Measurements from ENCODE around the gene TECPR2. TPM values are rescaled to one million over a fixed set of nuclear protein-coding genes. Genes with fewer than 3 reads are reported as not detected.

Gene TECPR2
- polyA plus RNA-seq, 1 experiment: 12.4 TPM

GRCh38 chr14:102407258-102407657 is 44.5 kb downstream of the TECPR2 start:
- TF ChIP-seq CTCF (IDR thresholded peaks at IDR 0.05; ENCODE audit: low read depth, low read length): no peak
- Histone ChIP-seq H3K27ac (ENCODE audit: low read depth, low read length) (no peak overlapping the region), H3K9me3 (ENCODE audit: control insufficient read depth, insufficient read depth, low read length) (no peaks in the 10 kb centered on the region), H3K4me3 (ENCODE audit: low read depth, low read length) (no peak overlapping the region), H3K27me3 (ENCODE audit: control insufficient read depth, insufficient read depth, low read length) (no peaks in the 10 kb centered on the region)
- POLR2A ChIA-PET: no interaction called here
- DNase-seq (ENCODE audit: low read depth, low spot score): no peak
- CTCF ChIA-PET: no interaction called here

DNA sequence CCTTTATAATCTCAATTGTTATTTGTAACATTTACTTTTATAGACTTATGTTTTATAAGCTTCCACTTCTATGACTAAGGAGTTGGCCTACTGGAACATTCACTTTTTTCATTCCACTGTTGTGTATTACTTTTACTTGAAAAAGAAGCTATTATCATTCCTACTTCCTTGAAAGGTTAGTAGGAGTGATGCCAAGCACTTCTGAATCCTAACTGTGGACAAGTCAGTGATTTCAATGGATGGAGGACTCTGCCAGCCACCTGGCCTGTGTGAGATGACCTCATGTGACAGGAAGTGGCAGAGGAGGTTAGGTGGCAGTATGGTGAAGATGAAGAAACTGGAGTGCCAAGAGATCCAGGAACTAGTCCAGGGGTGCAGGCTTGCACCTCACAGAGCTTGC is 46.0 kb downstream of the TECPR2 start:
- Histone ChIP-seq H3K9me3 (ENCODE audit: control insufficient read depth, insufficient read depth, low read length) (no peaks in the 10 kb centered on the region), H3K27me3 (ENCODE audit: control insufficient read depth, insufficient read depth, low read length) (no peaks in the 10 kb centered on the region), H3K4me3 (ENCODE audit: low read depth, low read length) (no peak overlapping the region), H3K27ac (ENCODE audit: low read depth, low read length) (no peak overlapping the region)
- DNase-seq (ENCODE audit: low read depth, low spot score): no peak
- no peak for TF ChIP-seq CTCF (IDR thresholded peaks at IDR 0.05; ENCODE audit: low read depth, low read length)
- ChIA-PET POLR2A (no interaction called here), CTCF (interaction anchor here (0.6 to 1.4 kb wide), 4 partner anchors 14 to 134 kb away, joined by 3 to 6 read pairs (median 4); no protein-coding TSS in a partner anchor)

GRCh38 chr14:102415671-102416070 is 52.9 kb downstream of the TECPR2 start:
- no peak for DNase-seq (ENCODE audit: low read depth, low spot score)
- POLR2A ChIA-PET: no interaction called here
- H3K4me3 ChIP-seq (ENCODE audit: low read depth, low read length): no peak overlapping the region
- TF ChIP-seq CTCF (IDR thresholded peaks at IDR 0.05; ENCODE audit: low read depth, low read length): no peak
- H3K27me3 ChIP-seq (ENCODE audit: control insufficient read depth, insufficient read depth, low read length): no peaks in the 10 kb centered on the region
- H3K27ac ChIP-seq (ENCODE audit: low read depth, low read length): no peak overlapping the region
- no peaks in the 10 kb centered on the region for H3K9me3 ChIP-seq (ENCODE audit: control insufficient read depth, insufficient read depth, low read length)
- CTCF ChIA-PET: interaction anchor here (0.5 kb wide), 1 partner anchor 59 kb away, joined by 4 read pairs; no protein-coding TSS in a partner anchor

- CTCF ChIA-PET: no interaction called here
- POLR2A ChIA-PET: no interaction called here
These were observed 54.3 kb downstream of the TECPR2 start for GRCh38 chr14:102417001-102417431.

GRCh38 chr14:102417646-102418045 is 54.9 kb downstream of the TECPR2 start:
- no peak for DNase-seq (ENCODE audit: low read depth, low spot score)
- H3K9me3 ChIP-seq (ENCODE audit: control insufficient read depth, insufficient read depth, low read length): no peaks in the 10 kb centered on the region
- H3K27me3 ChIP-seq (ENCODE audit: control insufficient read depth, insufficient read depth, low read length): no peaks in the 10 kb centered on the region
- no peak overlapping the region for H3K27ac ChIP-seq (ENCODE audit: low read depth, low read length)
- TF ChIP-seq CTCF (IDR thresholded peaks at IDR 0.05; ENCODE audit: low read depth, low read length): no peak
- ChIA-PET CTCF (no interaction called here), POLR2A (no interaction called here)
- no peak overlapping the region for H3K4me3 ChIP-seq (ENCODE audit: low read depth, low read length)

More at GRCh38 chr14:102417001-102417431, 54.3 kb downstream of the TECPR2 start:
- TF ChIP-seq CTCF (IDR thresholded peaks at IDR 0.05; ENCODE audit: low read depth, low read length): no peak
- H3K9me3 ChIP-seq (ENCODE audit: control insufficient read depth, insufficient read depth, low read length): no peaks in the 10 kb centered on the region
- no peak overlapping the region for H3K4me3 ChIP-seq (ENCODE audit: low read depth, low read length)
- DNase-seq (ENCODE audit: low read depth, low spot score): no peak
- H3K27ac ChIP-seq (ENCODE audit: low read depth, low read length): no peak overlapping the region
- H3K27me3 ChIP-seq (ENCODE audit: control insufficient read depth, insufficient read depth, low read length): no peaks in the 10 kb centered on the region
